SK-N-SH treated with all-trans-retinoic acid at 6 μM for 48 hours (cell line): ENCODE data around the gene OLA1.

ENCODE experiments used
- ESRRG ChIP-seq: fragments of 250-450 bp; sonication (Bioruptor Pico); IDR thresholded peaks from 2 replicates; pipeline ENCODE4 v1.6.1; 2021; ENCODE audit warnings: mild to moderate bottlenecking
- OSR1 ChIP-seq: fragments of 250-450 bp; sonication (Bioruptor Pico); IDR thresholded peaks from 2 replicates; pipeline ENCODE4 v1.8.0; 2022; ENCODE audit warnings: moderate library complexity, mild to moderate bottlenecking, inconsistent platforms
- RARB ChIP-seq: fragments of 250-450 bp; sonication (Bioruptor Pico); IDR thresholded peaks from 2 replicates; pipeline ENCODE4 v1.8.0; 2021; ENCODE audit warnings: mild to moderate bottlenecking, moderate library complexity
- TCF4 ChIP-seq: fragments of 250-450 bp; sonication (Bioruptor Pico); IDR thresholded peaks from 2 replicates; pipeline ENCODE4 v1.8.0; 2021; ENCODE audit warnings: mild to moderate bottlenecking, moderate library complexity, borderline replicate concordance
- TOX ChIP-seq: fragments of 250-450 bp; sonication (Bioruptor Pico); IDR thresholded peaks from 2 replicates; pipeline ENCODE4 v1.8.0; 2021; ENCODE audit warnings: mild to moderate bottlenecking, moderate library complexity, borderline replicate concordance
- ZFP3 ChIP-seq: fragments of 250-450 bp; sonication (Bioruptor Pico); IDR thresholded peaks from 2 replicates; pipeline ENCODE4 v1.5.0; 2020; ENCODE audit warnings: mild to moderate bottlenecking, moderate library complexity
- ZFP30 ChIP-seq: fragments of 450-650 bp; formaldehyde crosslinking; IDR thresholded peaks from 2 replicates; pipeline ENCODE4 v1.5.0; 2022; ENCODE audit warnings: mild to moderate bottlenecking, moderate library complexity

- TF ChIP-seq TOX (CRISPR knock-in tag) (no peak), ZFP3 (CRISPR knock-in tag) (no peak), OSR1 (CRISPR knock-in tag) (no peak), RARB (no peak), TCF4 (no peak), ZFP30 (CRISPR knock-in tag) (no peak), ESRRG (CRISPR knock-in tag) (no peak)
Measured at GRCh38 chr2:174210862-174211261, 37.5 kb downstream of the OLA1 start.
